NCI-H1436 treated with DMSO at 0.1 percent for 48 hours (cell line): ENCODE measurements around the gene CD36.

Experiments
- DNase-seq: peaks from one replicate; lab custom pipeline; 2025; lab: John Stamatoyannopoulos, UW

The CD36 gene

GRCh38 chr7:80637911-80638765, at the start of gene CD36:
Gene CD36, plus strand, starts transcription at chr7:80638642. Its CDS starts 8,099 bp downstream, at chr7:80646741.
- DNase-seq, result no peak

GRCh38 chr7:80589631-80590030, 48.8 kb upstream of the CD36 start:
- no peak for DNase-seq

GRCh38 chr7:80591654-80592053, 46.8 kb upstream of the CD36 start:
- DNase-seq, result no peak

- no peak for DNase-seq
Measured at GRCh38 chr7:80593869-80594586, 44.4 kb upstream of the CD36 start.

- no peak for DNase-seq
Measured at GRCh38 chr7:80596933-80597517, 41.4 kb upstream of the CD36 start.

- DNase-seq, result no peak
Measured at GRCh38 chr7:80597875-80598274, 40.6 kb upstream of the CD36 start.

- DNase-seq, result no peak
Measured at GRCh38 chr7:80600046-80600445, 38.4 kb upstream of the CD36 start.

GRCh38 chr7:80601999-80602398, 36.4 kb upstream of the CD36 start:
- no peak for DNase-seq

- DNase-seq, result no peak
Measured at GRCh38 chr7:80603940-80604339, 34.5 kb upstream of the CD36 start.

GRCh38 chr7:80604436-80604835, 34.0 kb upstream of the CD36 start:
- no peak for DNase-seq

- no peak for DNase-seq
Measured at GRCh38 chr7:80607136-80607535, 31.3 kb upstream of the CD36 start.

GRCh38 chr7:80608336-80608735, 30.1 kb upstream of the CD36 start:
- no peak for DNase-seq

- DNase-seq, result no peak
Measured at GRCh38 chr7:80609751-80610150, 28.7 kb upstream of the CD36 start.

- DNase-seq, result no peak
Measured at GRCh38 chr7:80611353-80611752, 27.1 kb upstream of the CD36 start.

- no peak for DNase-seq
Measured at GRCh38 chr7:80611779-80612178, 26.7 kb upstream of the CD36 start.

GRCh38 chr7:80612880-80613279, 25.6 kb upstream of the CD36 start:
- no peak for DNase-seq

- DNase-seq, result no peak
Measured at GRCh38 chr7:80613519-80613918, 24.9 kb upstream of the CD36 start.

- DNase-seq, result no peak
Measured at GRCh38 chr7:80614851-80615271, 23.6 kb upstream of the CD36 start.

- no peak for DNase-seq
Measured at GRCh38 chr7:80618096-80618495, 20.3 kb upstream of the CD36 start.

- DNase-seq, result no peak
Measured at GRCh38 chr7:80619741-80620140, 18.7 kb upstream of the CD36 start.

GRCh38 chr7:80622541-80622940, 15.9 kb upstream of the CD36 start:
- DNase-seq, result no peak

GRCh38 chr7:80623503-80624252, 14.8 kb upstream of the CD36 start:
- no peak for DNase-seq
